ENCODE measurements around the gene GALNT7.

GRCh38 chr4:173261052-173261451 is 92.4 kb downstream of the GALNT7 start:
- TF ChIP-seq CTCF (IDR thresholded peaks at IDR 0.05), result no peak
- no peak for TF ChIP-seq REST (IDR thresholded peaks at IDR 0.05; ENCODE audit: insufficient read depth in 1 of 2, low read depth in 2 of 2, low read length in 1 of 2)
- no peak for TF ChIP-seq TCF7L2 (IDR thresholded peaks at IDR 0.05; ENCODE audit: low read depth, low read length)
- TF ChIP-seq POLR2AphosphoS5 (IDR thresholded peaks at IDR 0.05; ENCODE audit: low read depth, low read length), result no peak
- no peak for TF ChIP-seq SIN3A (IDR thresholded peaks at IDR 0.05; ENCODE audit: borderline replicate concordance, insufficient read depth, low read depth, low read length)
